ENCODE results near the gene ALX4.

The ALX4 gene

DNA sequence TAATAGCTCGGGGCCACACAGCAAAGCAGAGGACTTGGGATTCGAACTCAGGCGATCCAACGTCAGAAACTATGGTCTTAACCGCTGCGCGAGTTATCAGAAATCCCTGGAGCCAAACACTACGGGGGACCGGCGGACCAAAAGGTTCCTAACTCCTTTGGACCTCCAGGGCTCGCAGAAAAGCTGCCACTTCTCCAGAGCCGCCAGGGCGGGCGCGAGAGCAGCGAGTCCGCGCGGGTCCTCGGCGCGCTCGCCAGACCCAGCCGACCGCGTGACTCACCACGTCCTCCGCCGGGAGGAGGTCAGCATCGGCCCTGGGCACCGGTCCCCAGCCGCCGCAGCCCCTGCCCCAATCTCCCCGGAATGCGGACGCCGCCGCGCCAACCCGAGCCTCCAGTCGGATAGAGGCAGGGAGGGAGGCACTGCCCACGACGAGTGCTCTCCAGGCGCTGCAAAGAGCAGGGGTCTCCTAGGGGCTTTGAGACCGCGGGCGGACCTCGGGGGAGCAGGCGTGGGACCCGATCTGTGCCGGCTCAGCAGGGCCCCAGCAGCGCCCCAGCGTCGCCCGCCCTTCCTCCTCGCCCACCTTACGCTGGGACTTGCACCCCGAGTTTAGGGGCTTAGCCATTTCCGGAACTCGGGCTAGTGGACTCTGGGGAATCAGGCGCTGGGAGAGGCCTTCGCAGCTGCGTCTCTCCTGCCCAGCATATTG lies 6.2 kb upstream of the ALX4 start:
- no peak for DNase-seq

DNA sequence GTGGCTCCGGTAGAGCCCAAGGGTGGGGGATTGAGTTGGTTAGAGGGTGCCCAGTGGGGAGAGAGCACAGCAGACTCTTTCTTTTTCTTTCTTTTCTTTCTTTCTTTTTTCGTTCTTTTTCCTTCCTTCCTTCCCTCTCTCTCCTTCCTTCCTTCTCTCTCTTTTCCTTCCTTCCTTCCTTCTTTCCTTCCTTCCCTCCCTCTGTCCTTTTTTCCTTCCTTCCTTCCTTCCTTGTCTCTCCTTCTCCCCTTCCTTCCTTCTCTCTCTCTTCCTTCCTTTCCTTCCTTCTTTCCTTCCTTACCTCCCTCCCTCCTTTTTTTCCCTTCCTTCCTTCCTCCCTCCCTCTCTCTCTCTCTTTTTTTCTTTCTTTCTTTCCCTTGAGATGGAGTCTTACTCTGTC lies 4.8 kb upstream of the ALX4 start:
- DNase-seq: no peak

DNA sequence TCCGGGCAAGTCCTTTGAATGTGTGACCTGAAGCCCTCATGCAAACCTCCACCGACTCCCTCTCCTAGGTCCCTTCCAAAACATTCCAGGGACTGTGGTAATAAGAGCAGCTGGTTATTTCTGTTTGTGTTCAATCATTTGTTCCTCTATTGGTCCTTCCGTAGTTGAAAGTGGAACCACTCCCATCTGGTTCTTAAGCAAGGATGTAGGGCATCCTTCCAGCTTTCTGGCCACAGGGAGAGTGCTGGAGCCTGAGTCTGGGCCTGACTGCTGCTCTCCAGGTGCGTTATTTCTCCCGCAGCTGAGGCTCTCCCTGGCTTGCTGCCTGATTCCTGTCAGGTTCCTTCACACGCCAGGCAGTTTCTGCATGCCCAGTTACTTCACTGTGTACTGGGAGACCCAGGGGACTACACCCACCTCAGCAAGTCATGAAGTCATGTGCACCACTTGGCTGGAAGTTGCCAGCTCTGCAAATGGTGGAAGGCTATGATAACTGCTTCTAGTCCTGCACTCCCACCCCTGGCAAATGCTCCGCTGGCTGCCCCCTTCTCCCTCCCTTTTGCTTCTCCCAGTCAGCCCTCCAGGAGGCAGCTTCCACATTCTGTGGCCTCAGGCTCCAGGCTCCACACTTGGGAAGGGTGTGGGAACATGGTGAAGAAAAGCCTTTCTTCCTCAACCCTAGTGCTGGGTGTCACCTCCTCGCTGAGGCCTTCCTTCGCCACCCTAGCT lies 4.0 kb upstream of the ALX4 start:
- DNase-seq: no peak

DNA sequence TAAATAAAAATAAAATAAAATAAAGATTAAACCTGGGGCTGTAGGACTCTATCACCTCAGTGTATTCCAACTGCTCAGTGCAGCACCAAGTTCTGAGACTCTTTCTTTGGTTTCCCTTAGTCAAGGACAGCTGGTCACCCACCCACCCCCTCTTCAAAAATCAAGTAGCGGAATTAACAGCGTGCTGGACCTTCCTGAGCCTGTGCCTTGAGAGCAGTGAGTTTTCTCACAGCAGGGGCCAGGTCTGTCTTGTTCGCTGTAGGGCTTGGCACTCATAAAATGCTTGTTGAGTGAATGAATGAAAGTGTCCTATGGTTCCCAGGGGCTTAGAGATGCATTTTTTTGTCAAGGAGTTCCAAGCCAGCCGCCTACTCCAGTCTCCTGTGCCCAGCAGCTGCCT lies 2.9 kb upstream of the ALX4 start:
- DNase-seq: no peak

DNA sequence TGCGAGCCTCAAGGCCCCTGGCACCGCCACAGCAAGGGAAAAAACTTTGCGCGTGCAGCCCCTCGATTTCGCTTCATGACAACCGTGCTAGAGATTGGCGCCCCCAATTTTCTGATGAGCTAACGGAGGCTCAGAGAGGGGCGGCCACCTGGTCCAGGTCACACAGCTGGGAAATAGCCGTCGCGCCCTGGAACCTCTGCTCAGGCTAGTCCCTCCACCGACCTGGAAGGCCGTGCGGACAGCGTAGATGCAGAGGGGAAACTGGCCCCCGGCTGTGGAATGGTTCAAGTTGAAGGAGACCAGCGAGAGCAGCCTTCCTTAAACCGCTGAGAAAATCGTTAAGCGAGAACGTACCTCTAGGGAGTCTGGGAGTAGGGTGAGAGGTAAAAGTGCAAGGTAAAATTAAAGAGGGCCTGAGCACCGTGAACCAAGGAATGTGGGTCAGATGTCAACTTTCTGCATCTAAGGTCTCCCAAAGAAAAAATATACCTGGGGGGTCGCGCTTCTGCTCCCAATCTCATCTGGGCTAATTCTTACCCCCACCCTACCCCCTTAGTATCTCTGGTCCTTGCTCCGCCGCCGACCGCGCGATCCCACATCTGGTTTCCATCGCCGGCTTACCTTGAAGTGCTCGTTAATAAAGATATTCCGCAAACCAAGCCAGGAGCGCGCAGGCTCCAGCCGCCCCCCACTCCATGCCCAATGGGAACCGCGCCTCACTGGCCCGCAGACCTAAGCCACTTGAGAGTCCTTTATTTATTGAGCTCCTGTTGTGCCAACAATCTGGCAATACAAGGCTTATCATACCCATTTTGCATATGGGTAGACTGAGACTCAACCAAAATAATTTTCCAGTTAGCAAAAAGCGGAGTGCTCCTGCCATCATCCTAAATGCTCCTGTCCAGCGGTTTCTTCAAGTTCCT lies 1.7 kb upstream of the ALX4 start:
- no peak for DNase-seq

DNA sequence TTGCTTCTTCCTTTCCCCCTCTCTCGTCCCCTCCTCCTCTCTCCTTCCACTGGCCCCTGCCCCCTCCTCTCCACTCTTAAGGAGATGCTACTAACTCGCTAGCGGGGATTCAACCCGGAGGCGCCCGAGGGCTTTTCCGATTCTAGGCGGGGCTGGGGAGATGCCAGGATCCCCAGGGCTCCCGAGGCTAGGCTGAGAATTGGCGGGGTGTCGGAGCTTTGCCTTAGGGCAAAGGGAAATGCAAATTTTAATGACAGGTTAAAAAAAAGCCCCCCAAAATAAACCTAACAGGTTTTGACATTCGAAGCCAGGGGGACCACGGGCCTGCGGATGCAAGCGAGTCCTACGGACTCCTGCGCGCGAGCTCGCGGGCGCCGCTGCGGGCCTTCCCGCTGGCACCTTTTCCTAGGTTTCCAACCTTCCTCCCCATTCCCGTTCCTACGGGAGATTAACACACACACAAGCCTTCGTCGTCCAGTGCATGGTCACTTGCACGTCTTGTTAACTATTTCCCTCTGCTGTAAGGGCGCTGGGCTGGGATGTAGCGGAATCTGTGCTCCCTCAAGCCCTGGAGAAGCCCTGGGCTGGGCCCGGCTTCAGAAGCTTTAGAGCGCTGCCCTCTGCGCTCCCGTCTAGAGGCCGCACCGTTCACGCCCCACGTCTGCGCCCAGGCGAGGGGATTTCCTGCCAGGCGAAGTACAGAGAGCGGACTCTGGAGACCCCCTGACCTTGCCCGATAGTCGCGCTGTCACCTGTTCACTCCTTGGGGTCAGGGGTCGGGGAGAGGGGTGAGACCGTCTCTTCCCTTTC lies 729 bp upstream of the ALX4 start:
- DNase-seq: no peak

DNA sequence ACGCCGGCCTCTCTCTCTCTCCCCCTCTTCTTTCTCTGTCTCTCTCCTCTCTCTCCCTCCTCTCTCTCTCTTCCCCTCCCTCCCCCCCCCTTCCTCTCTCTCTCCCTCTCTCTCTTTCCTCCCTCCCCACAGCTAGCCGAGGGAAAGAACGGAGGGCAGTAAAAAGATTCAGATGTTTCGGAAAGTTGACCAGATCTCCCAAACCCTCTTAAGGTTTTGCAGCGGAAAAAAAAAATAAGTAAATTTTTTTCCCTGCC lies 195 bp upstream of the ALX4 start:
- DNase-seq: no peak

DNA sequence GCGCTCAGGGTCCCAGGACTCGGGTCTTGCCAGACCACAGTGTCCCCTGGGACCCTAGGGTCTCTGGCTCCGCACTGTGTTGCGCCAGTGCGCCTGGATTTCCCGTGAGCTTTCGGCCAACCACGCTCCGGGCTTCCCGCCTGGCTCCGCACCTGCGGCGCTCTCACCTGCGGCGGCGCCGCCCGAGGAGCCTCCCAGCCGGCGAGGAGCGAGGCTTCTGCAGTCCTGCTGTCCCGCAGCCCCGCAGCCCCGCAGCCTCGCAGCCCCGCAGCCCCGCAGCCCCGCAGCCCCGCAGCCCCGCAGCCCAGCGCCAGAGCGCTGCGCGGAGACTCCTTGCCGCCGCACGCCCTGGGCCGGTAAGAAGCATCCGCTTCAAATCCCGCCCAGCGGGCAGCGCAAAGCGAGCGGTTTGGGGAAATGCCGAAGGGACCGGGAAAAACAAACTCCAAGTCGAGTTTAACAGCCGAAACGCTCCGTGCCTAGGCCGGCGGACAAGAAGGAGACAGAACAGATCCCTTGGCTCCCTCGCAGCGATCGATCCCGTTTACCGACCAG lies 939 bp downstream of the ALX4 start:
- no peak for DNase-seq

DNA sequence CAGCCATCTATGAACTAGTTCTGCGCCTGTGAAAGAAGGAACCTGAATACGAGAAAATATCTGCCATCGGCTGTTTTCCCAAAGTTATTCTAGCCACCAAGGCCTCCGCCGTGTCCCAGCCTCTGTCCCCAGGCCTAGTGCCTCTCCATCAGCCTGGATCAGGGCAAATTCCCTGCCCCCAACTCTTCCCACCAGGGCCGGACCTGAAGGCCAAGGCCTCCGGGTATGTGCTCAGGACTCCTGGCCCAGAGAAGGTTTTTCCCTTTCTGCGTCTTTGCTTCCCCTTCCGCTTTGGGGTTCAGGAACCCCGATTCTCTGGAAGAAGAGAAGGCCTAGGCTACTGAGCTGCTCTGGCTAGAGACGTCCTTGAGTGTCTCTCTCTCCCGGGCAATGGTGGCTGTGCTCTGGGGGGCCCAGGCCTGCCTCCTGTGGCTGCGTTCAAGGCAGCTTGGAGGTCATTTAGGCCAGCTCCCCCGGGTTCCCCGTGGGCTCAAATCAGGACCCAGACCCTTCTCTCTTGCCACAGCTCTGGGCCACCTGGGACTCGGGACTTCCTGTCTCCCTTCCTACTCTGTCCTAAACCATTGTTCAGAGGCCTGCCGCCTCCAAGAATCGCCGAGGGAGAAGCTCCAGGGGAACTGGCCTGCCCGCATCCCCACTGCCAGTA lies 1.6 kb downstream of the ALX4 start:
- DNase-seq: no peak

DNA sequence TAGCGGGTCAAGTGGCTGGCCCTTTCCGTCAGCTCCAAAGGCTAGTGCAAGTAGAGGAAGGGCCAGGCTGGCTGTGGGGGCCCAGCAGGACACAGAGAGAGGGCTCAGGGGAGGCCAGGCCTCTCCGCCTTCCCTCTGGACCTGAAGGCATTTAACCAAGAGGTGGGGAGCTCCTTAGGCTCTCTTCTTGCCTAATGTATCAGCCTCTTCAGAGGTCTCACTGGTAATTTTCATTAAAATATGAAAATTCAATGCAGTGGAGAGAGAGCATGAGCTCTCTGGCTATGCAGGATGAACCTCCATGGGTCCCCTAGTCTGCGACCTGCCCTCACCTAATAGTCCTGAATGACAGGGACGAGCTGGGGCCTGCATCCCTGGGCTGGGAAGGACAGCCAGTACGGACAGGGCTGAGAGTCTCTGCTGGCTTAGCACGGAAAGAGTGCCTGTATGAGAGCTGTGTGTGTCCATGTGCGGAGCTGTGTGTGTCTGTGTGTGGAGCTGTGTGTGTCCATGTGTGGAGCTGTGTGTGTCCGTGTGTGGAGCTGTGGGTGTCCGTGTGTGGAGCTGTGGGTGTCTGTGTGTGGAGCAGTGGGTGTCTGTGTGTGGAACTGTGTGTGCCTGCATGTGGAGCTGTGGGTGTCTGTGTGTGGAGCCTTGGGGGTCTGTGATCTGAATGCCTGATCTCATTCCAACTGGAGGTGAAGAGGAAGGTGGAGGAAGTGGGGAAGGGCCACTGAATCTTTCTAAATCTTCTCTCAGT lies 2.4 kb downstream of the ALX4 start:
- no peak for DNase-seq

DNA sequence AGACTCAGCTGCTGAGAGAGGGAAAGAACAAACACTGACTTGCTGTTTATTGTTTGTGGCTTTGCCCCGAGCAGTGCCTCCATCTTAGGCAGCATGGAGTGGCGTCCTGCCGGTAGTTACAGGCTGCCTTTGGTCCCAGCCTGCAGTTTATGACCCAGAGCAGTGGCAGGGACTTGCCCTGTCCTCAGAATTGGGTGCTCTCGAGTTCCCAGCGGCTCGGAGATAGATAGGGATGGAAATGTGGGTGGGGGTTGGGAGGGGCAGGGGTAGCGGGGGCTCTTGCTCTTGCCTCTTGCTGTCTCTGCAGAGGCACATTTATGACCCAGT lies 3.1 kb downstream of the ALX4 start:
- no peak for DNase-seq

DNA sequence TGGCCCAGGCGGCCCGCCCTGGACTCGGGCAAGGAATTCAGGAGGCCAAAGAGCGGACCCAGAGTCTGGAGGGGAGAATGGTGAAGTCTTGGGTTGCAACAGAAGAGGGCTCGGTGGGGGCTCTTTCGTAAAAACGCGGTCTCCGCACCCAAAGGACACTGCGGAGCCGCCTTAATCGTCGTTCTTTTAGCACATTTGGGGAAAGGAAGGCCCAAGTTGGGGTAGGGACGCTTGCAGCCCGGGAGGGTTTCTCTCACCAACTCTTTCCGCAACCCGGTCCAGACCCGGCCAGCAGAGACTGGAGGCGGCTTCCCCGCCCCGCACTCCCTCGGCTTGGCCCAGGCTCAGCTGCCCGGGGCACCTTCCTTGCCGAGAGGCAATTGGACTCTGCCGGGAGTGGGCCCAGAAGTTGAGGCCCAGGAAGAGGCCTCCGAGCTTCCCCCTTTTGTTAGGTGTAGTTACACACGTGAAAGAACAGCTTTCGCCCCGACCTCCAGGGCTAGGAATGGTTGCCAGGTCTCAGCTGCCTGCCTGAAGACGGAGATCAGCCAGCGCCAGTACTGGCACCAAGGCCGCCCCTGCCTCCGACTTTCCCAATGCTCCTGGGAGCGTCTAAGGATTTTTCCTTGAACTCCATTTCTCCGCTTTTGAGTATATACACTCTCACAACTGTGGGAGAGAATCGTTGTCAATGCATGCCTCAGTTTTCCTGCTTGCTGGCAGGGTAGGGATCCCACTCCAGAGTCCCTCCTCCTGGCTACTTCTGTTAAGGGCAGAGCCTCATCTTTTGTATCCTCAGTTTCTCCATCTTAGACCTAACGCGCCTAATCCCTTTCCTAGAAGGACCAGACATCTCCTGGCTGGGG lies 3.7 kb downstream of the ALX4 start:
- DNase-seq: no peak

DNA sequence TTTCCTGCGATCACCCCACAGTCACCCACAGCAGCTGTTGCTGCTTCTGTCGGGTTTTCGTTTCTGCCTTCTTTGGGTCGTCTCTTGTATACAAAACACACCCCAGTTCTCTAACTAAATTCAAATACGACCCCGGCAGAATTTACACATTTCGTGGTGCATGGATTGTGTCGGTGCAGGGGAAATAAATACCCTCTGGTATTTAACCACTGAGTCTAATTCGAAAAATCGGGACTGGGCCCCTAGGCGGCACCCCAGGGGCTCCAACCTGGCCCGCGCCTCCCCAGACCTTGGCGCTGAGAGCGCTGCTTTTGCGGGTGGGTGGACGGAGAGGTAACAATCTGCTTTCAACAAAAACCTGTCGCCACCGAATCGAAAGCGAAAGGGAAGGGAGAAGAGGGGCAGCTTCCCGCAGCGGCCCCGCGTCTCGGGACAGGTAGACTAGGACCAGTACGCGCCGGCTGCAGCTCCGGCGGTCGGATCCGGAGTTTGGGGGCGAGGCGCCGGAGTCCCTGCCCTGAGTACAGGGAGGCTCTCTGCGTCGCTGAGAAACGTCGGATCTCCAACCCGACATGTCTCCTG lies 4.4 kb downstream of the ALX4 start:
- no peak for DNase-seq

DNA sequence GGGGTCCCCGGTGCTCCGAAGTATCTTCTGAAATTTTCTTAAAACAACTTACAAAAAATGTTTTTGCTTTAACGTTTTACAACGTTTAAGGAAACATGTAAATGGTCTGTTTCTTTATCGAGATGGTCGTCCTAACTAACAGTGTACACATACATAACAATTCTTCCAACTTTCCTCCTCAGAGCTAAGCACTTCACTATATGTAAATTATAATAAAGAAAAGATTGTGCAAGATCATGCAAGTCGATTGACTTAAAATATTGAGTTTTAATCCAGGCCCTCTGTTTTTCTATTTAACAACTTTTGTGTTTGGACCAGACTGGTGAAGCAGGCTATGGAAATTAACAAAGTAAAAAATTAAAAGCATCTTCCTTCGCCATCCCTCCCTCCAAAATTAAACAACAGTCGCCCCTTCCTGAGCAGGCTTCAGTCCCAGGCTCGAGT lies 4.9 kb downstream of the ALX4 start:
- no peak for DNase-seq

DNA sequence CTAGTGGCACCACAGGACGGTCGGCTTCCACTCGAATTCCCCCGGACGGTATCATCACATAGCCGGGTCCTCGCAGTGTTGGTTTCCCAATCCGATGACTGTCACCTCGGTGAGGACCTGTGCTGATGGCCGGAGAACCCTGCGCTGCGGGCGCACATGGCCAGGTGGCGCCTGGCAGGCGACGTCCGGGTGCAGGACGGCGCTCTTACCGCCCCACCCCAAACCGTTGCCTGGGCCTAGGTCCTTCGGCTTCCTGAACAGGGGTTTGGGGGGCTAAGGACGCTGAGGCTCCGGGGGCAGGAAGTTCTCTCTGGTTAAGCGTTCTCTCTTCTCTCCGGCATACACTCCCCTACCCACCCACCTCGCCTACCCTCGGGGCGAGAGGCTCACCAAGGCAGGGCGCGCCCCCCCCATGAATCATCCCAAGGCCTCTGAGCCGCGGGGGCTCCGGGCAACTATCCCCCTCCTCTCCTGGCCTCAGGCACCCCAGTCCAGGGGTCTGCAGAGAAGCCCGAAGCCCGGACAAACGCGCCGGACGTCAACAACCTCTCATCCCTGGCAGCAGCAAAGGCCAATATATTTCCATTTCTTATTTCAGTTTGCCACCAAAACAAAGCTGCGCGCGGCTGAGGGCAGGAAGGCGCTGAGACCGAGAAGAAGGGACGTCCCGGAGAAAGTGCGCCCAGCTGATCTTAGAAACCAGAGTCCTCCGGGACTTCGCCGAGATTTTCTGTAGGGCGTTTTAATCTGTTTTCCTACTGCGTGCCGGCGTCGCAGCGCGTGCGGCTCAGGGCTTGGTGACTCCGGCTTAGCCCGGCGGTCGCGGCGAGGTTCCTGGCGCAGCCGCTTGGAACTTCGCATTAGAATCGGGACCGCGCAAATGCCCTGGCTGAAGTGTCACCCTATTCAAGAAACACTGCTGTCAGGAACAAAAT lies 5.6 kb downstream of the ALX4 start:
- no peak for DNase-seq

DNA sequence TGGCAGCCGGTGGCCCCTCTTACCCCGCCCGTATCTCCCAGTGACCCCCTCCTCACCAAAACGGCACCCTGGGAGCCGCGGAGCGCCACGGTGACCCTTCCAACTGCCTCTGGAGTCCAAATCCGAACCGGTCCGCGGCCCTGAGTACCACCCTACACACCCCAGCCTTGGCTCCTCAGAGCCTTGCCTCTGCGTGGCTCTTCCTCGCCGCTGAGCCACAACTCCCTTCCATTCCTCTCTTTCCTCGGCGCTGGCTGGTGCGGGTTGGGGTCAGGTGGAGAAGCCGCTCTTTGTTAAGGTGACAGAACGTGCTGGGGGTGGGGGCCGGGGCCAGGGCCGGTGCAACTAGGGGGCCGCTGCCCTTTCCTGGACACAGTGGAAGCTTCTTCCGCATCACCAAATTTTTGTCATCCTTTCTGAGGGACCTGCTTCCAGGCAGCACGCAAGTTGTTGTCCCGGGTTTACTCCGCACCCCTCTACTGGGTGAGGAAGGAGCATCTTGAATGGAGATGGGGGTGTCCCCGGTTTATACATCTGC lies 6.5 kb downstream of the ALX4 start:
- no peak for DNase-seq

DNA sequence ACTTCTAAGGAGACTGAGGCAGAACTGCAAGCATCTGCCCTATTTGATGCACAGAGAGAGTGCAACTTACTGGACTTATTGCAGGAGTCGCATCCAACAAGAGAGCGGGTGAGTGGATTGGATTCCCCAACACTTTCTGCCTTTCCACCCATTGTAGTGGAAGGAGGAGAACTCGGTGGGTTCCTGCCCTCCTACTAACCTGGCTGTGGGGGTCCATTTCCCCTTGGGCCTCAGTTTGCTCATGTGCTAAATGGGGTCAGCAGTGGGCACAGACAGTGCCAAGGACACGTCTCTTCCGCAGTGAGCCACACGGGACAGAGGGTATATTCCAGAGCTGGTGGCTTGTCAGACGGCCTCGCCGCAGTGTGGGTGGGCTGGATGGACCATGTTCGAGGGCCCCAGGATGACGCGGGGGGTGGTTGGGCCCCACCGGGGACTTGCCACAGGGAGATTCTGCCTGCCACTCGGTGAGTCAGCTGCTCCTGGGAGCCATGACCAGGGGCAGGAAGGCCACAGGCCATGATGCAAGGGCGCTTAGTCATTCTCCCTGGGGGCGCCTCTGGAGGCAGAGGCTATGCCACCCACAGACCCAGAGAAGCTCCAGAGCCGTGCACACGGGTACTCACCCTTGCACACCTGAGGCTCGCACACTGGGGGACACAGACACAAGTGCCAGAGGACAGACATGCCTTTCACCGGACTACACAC lies 8.2 kb downstream of the ALX4 start:
- no peak for DNase-seq
